HFFc6 (cell line): Measurements from ENCODE around the gene MUC5B. TPM values are rescaled to one million over a fixed set of nuclear protein-coding genes. Genes with fewer than 3 reads are reported as not detected.

Experiments used
- DNase-seq: peaks from one replicate; pipeline ENCODE4 v3.0.0-alpha.2; 2018
- H3K27ac Mint-ChIP-seq: 2 replicates; pipeline ENCODE4 v1.8.0; 2020; ENCODE audit warnings: mild to moderate bottlenecking, mixed read lengths
- H3K27me3 Mint-ChIP-seq: 2 replicates; pipeline ENCODE4 v1.8.0; 2021; ENCODE audit warnings: mild to moderate bottlenecking, moderate library complexity, mixed read lengths; ENCODE audit not compliant: insufficient read depth
- H3K36me3 Mint-ChIP-seq: 2 replicates; pipeline ENCODE4 v1.8.0; 2021; ENCODE audit warnings: low read depth, mixed read lengths
- H3K4me1 Mint-ChIP-seq: 2 replicates; pipeline ENCODE4 v1.8.0; 2020; ENCODE audit warnings: low read depth, mixed read lengths
- H3K4me3 Mint-ChIP-seq: 2 replicates; pipeline ENCODE4 v1.8.0; 2020; ENCODE audit warnings: mild to moderate bottlenecking, moderate library complexity, mixed read lengths
- H3K9me3 Mint-ChIP-seq: 2 replicates; pipeline ENCODE4 v1.8.0; 2020; ENCODE audit warnings: mild to moderate bottlenecking, mixed read lengths
- CTCF ChIP-seq: fragments of 200-600 bp; sonication (generic); IDR thresholded peaks from 2 replicates; pipeline ENCODE4 v1.5.0; 2021; ENCODE audit warnings: antibody characterized with exemption, mild to moderate bottlenecking
- total RNA-seq, 6 experiments: library from RNA; stranded (reverse); fragmentation: NEBNext Ultra II Directional; extraction: Animal tissue kit (Norgen Biotek cat#: 25700); gene quantifications; 2 replicates in 1 of 6; 3 replicates in 5 of 6; pipeline ENCODE4 v1.2.3, GENCODE V29; 2021

The MUC5B gene
- total RNA-seq, 6 experiments from 2014 or later = not detected

GRCh38 chr11:1206391-1207271 lies 16.2 kb upstream of the MUC5B start:
- Mint-ChIP-seq H3K27me3 (peaks cover 14% of the 10 kb centered on the region; the same call in 1 of the 2 replicates), H3K4me1 (no peaks in the 10 kb centered on the region), H3K36me3 (peaks cover 4% of the 10 kb centered on the region; the same call in 1 of the 2 replicates), H3K27ac (no peak overlapping the region), H3K4me3 (no peak overlapping the region), H3K9me3 (peaks cover 13% of the 10 kb centered on the region)
- DNase-seq = no peak
- TF ChIP-seq CTCF = no peak

- no peak overlapping the region for H3K4me3 Mint-ChIP-seq
- no peaks in the 10 kb centered on the region for H3K4me1 Mint-ChIP-seq
- DNase-seq = no peak
- H3K9me3 Mint-ChIP-seq = peaks cover 22% of the 10 kb centered on the region
- peaks cover 14% of the 10 kb centered on the region; the same call in 1 of the 2 replicates for H3K27me3 Mint-ChIP-seq
- no peak for TF ChIP-seq CTCF
- H3K27ac Mint-ChIP-seq = no peak overlapping the region
- H3K36me3 Mint-ChIP-seq = peaks cover 7% of the 10 kb centered on the region; the same call in 1 of the 2 replicates
These were observed 15.3 kb upstream of the MUC5B start for GRCh38 chr11:1207401-1208143.

- peaks cover 23% of the 10 kb centered on the region for H3K9me3 Mint-ChIP-seq
- H3K27ac Mint-ChIP-seq = no peak overlapping the region
- no peaks in the 10 kb centered on the region for H3K4me1 Mint-ChIP-seq
- peaks cover 14% of the 10 kb centered on the region; the same call in 1 of the 2 replicates for H3K27me3 Mint-ChIP-seq
- DNase-seq = no peak
- H3K4me3 Mint-ChIP-seq = no peak overlapping the region
- TF ChIP-seq CTCF = no peak
- peaks cover 7% of the 10 kb centered on the region; the same call in 1 of the 2 replicates for H3K36me3 Mint-ChIP-seq
These were observed 14.8 kb upstream of the MUC5B start for GRCh38 chr11:1208144-1208393.

- no peak for DNase-seq
- no peak overlapping the region for H3K4me3 Mint-ChIP-seq
- no peaks in the 10 kb centered on the region for H3K4me1 Mint-ChIP-seq
- H3K27ac Mint-ChIP-seq = no peak overlapping the region
- H3K27me3 Mint-ChIP-seq = peaks cover 14% of the 10 kb centered on the region; the same call in 1 of the 2 replicates
- H3K36me3 Mint-ChIP-seq = peaks cover 7% of the 10 kb centered on the region; the same call in 1 of the 2 replicates
- no peak for TF ChIP-seq CTCF
- H3K9me3 Mint-ChIP-seq = peaks cover 23% of the 10 kb centered on the region
These were observed 14.2 kb upstream of the MUC5B start for GRCh38 chr11:1208394-1209261.

GRCh38 chr11:1209371-1210057 lies 13.4 kb upstream of the MUC5B start:
- peaks cover 14% of the 10 kb centered on the region; the same call in 1 of the 2 replicates for H3K27me3 Mint-ChIP-seq
- peaks cover 23% of the 10 kb centered on the region for H3K9me3 Mint-ChIP-seq
- peaks cover 7% of the 10 kb centered on the region; the same call in 1 of the 2 replicates for H3K36me3 Mint-ChIP-seq
- no peak for DNase-seq
- no peak for TF ChIP-seq CTCF
- H3K4me1 Mint-ChIP-seq = no peaks in the 10 kb centered on the region
- H3K4me3 Mint-ChIP-seq = no peak overlapping the region
- no peak overlapping the region for H3K27ac Mint-ChIP-seq
